ENCODE data around the gene CHST14. TPM values are rescaled to one million over a fixed set of nuclear protein-coding genes. Genes with fewer than 3 reads are reported as not detected.

CHST14 gene
- total and polyA plus RNA-seq, 2 of the 8 experiments (the other 6 are each of a cell fraction or from before 2014, with no cell fraction given), result 13.4 to 20.3 TPM

DNA sequence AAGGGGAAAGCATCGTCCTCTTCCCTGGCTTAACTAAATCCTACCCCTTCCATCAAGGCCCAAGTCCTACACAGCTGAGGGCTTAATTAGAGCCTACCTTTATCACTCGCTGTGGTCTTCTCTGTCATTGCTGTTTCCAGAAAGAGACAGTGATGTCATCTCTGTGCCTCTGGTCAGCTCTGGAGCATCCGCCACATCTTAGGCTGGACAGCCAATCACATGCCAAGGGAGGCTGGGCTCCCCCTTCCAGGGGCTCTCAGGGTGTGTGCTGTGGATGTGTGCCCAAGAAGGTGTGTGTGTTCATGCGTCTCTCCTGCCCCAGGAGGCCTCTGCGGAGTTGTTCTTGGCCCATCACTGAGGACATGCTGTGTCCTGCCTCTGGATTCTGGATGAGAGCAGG is 42.8 kb downstream of the CHST14 start:
- ChIA-PET CTCF (ENCODE audit: partially characterized antibody) (interaction anchor here (1.1 to 1.3 kb wide), 2 partner anchors 14 to 231 kb away, joined by 3 to 5 read pairs; no protein-coding TSS in a partner anchor), POLR2A (ENCODE audit: partially characterized antibody) (interaction anchor here (1.2 kb wide), 1 partner anchor 44 kb away, joined by 3 read pairs; no protein-coding TSS in a partner anchor)
- no peak overlapping the region for H2BK5ac ChIP-seq (ENCODE audit: low read depth, low read length)
- no peaks in the 10 kb centered on the region for H3K79me2 ChIP-seq (ENCODE audit: control insufficient read depth in 1 of 2, insufficient read depth in 2 of 2, low read length in 2 of 2)
- no peaks in the 10 kb centered on the region for H3K36me3 ChIP-seq (ENCODE audit: control insufficient read depth in 2 of 4, insufficient read depth in 4 of 4, low read length in 3 of 4)
- no peak overlapping the region for H2BK120ac ChIP-seq (replicated peaks; ENCODE audit: low read depth, low read length)
- H3K4ac ChIP-seq (replicated peaks; ENCODE audit: insufficient read length, low read depth, low read length), result no peak overlapping the region
- H3K4me3 ChIP-seq (ENCODE audit: extremely low read depth in 1 of 4, insufficient read depth in 2 of 4, low read depth in 3 of 4, low read length in 4 of 4), result no peak overlapping the region
- H4K91ac ChIP-seq (replicated peaks; ENCODE audit: insufficient read length, low read length), result no peak overlapping the region
- H2AFZ ChIP-seq (ENCODE audit: low read length), result no peak overlapping the region
- H3K18ac ChIP-seq (ENCODE audit: extremely low read depth, low read length), result no peak overlapping the region
- no peaks in the 10 kb centered on the region for H3K79me1 ChIP-seq (ENCODE audit: low read depth, low read length)
- FAIRE-seq (no peak), DNase-seq (ENCODE audit: low read depth in 1 of 2, low spot score in 2 of 2) (no peak)
- no peak overlapping the region for H2BK12ac ChIP-seq (ENCODE audit: low read depth, low read length)
- no peak overlapping the region for H4K5ac ChIP-seq (ENCODE audit: insufficient read length, low read depth, low read length)
- H3K9me3 ChIP-seq (ENCODE audit: insufficient read depth in 2 of 2, low read depth in 1 of 2, low read length in 1 of 2), result no peaks in the 10 kb centered on the region
- no peak overlapping the region for H3K4me2 ChIP-seq (ENCODE audit: insufficient read depth in 1 of 2, low read depth in 2 of 2, low read length in 2 of 2)
- no peak overlapping the region for H3K27ac ChIP-seq (ENCODE audit: low read depth, low read length)
- H3K4me1 ChIP-seq (replicated peaks in 1 of 4; ENCODE audit: control insufficient read depth in 3 of 4, insufficient read depth in 4 of 4, low read length in 3 of 4), result peaks cover 4 to 11% (median 10%) of the 10 kb centered on the region in 4 experiments; a peak in 6 of 7 replicates
- no peak overlapping the region for H2BK15ac ChIP-seq (ENCODE audit: low read length)
- no peak overlapping the region for H4K8ac ChIP-seq (ENCODE audit: extremely low read depth, insufficient read depth, low read length)
- no peak overlapping the region for H3K23ac ChIP-seq (ENCODE audit: insufficient read length)
- H3K14ac ChIP-seq (ENCODE audit: insufficient read length), result no peak overlapping the region
- H3K56ac ChIP-seq (replicated peaks; ENCODE audit: insufficient read length, low read depth, low read length), result no peak overlapping the region
- peaks cover 0 to 30% (median 23%) of the 10 kb centered on the region in 4 experiments; a peak in 6 of 7 replicates for H3K27me3 ChIP-seq (replicated peaks in 1 of 4; ENCODE audit: control insufficient read depth in 3 of 4, extremely low read depth in 1 of 4, insufficient read depth in 3 of 4, low read length in 3 of 4)
- H3K9ac ChIP-seq (replicated peaks in 1 of 4; ENCODE audit: extremely low read depth in 1 of 4, low read depth in 3 of 4, low read length in 3 of 4), result no peak overlapping the region
- H3K23me2 ChIP-seq (ENCODE audit: low read depth, low read length), result peaks cover 9% of the 10 kb centered on the region
- H2AK5ac ChIP-seq (ENCODE audit: low read depth, low read length), result no peak overlapping the region
- no peaks in the 10 kb centered on the region for H4K20me1 ChIP-seq (replicated peaks in 1 of 2; ENCODE audit: control insufficient read depth in 1 of 2, insufficient read depth in 2 of 2, low read length in 2 of 2)
- 94% methylated on average over 5 of the region's 5 CpGs; no CpG with 5 or more reads in 1 of the 2 experiments for WGBS, 2 experiments (ENCODE audit: extremely low coverage in 1 of 2, insufficient coverage in 1 of 2, insufficient read length in 1 of 2, insufficient replicate concordance in 2 of 2, low coverage in 1 of 2, low lambda C conversion rate in 2 of 2, missing lambda C conversion rate in 1 of 2)
- no peak overlapping the region for H2BK20ac ChIP-seq (ENCODE audit: low read length)
- no peak for TF ChIP-seq PHF8 (conservative IDR thresholded peaks at IDR 0.05; ENCODE audit: low read depth, low read length)
- no peak for TF ChIP-seq RXRA (IDR thresholded peaks at IDR 0.05; ENCODE audit: insufficient read depth, low read depth, low read length)
- TF ChIP-seq, protein P1, sequence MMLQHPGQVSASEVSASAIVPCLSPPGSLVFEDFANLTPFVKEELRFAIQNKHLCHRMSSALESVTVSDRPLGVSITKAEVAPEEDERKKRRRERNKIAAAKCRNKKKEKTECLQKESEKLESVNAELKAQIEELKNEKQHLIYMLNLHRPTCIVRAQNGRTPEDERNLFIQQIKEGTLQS (IDR thresholded peaks at IDR 0.05; ENCODE audit: insufficient read depth, low read depth, low read length), result no peak
- no peak for TF ChIP-seq CTBP2 (IDR thresholded peaks at IDR 0.05; ENCODE audit: borderline replicate concordance, insufficient read depth, insufficient read length, low read length)
- no peak for TF ChIP-seq CREB1 (IDR thresholded peaks at IDR 0.05)
- no peak for TF ChIP-seq KDM1A (IDR thresholded peaks at IDR 0.05; ENCODE audit: borderline replicate concordance, low read length)
- TF ChIP-seq SIX5 (IDR thresholded peaks at IDR 0.05; ENCODE audit: low read depth, low read length), result no peak
- no peak for TF ChIP-seq CEBPB (IDR thresholded peaks at IDR 0.05; ENCODE audit: low read depth, low read length)
- no peak for TF ChIP-seq BACH1 (IDR thresholded peaks at IDR 0.05; ENCODE audit: low read length)
- no peak for TF ChIP-seq SP2 (IDR thresholded peaks at IDR 0.05; ENCODE audit: low read length)
- TF ChIP-seq SUZ12 (IDR thresholded peaks at IDR 0.05; ENCODE audit: low read length), result no peak
- TF ChIP-seq TAF1 (IDR thresholded peaks at IDR 0.05; ENCODE audit: low read depth, low read length), result no peak
